Measurements from ENCODE around the gene CALR3. TPM values are rescaled to one million over a fixed set of nuclear protein-coding genes. Genes with fewer than 3 reads are reported as not detected.

CALR3 gene
- total RNA-seq, 4 donors from 2014 or later, result not detected

GRCh38 chr19:16521715-16522289, 25.8 kb upstream of the CALR3 start:
- no peak overlapping the region for H3K4me3 ChIP-seq
- in situ Hi-C loops (cut with MboI; ENCODE audit: low pct_ligation_motif_present in 1 of 4, low pct_unique_long_range_greater_than_20kb in 1 of 4, low sequenced_read_pairs in 3 of 4), result no loop called here
- DNase-seq, result no peak
- H3K4me1 ChIP-seq, result no peaks in the 10 kb centered on the region
- peaks cover 0 to 77% (median 39%) of the 10 kb centered on the region in 4 donors for H3K36me3 ChIP-seq
- intact Hi-C loops (cut with DNase I; ENCODE audit: low total_unique reads), result no loop called here
- H3K27me3 ChIP-seq, result no peaks in the 10 kb centered on the region
- WGBS, 2 donors (ENCODE audit: low coverage in 1 of 2), result 95% methylated on average over 9 of the region's 10 CpGs; no CpG with 5 or more reads in 1 of the 2 donors
- no peak overlapping the region for H3K27ac ChIP-seq
- TF ChIP-seq POLR2AphosphoS5 (IDR thresholded peaks at IDR 0.05) (no peak), CTCF (IDR thresholded peaks at IDR 0.05) (no peak), POLR2A (IDR thresholded peaks at IDR 0.05) (no peak), EP300 (IDR thresholded peaks at IDR 0.05; ENCODE audit: low read depth) (no peak)
- H3K9me3 ChIP-seq, result no peaks in the 10 kb centered on the region

GRCh38 chr19:16520986-16521624, 25.1 kb upstream of the CALR3 start:
- H3K27me3 ChIP-seq, result no peaks in the 10 kb centered on the region
- H3K9me3 ChIP-seq, result no peaks in the 10 kb centered on the region
- intact Hi-C loops (cut with DNase I; ENCODE audit: low total_unique reads), result no loop called here
- H3K4me1 ChIP-seq, result no peaks in the 10 kb centered on the region
- WGBS, 2 donors (ENCODE audit: low coverage in 1 of 2), result 94% methylated on average over 15 of the region's 18 CpGs; no CpG with 5 or more reads in 1 of the 2 donors
- H3K27ac ChIP-seq, result no peak overlapping the region
- in situ Hi-C loops (cut with MboI; ENCODE audit: low pct_ligation_motif_present in 1 of 4, low pct_unique_long_range_greater_than_20kb in 1 of 4, low sequenced_read_pairs in 3 of 4), result no loop called here
- peaks cover 0 to 70% (median 36%) of the 10 kb centered on the region in 4 donors for H3K36me3 ChIP-seq
- DNase-seq, result no peak
- no peak overlapping the region for H3K4me3 ChIP-seq
- TF ChIP-seq CTCF (IDR thresholded peaks at IDR 0.05) (no peak), EP300 (IDR thresholded peaks at IDR 0.05; ENCODE audit: low read depth) (no peak), POLR2A (IDR thresholded peaks at IDR 0.05) (no peak), POLR2AphosphoS5 (IDR thresholded peaks at IDR 0.05) (no peak)

- H3K36me3 ChIP-seq, result peaks cover 0 to 65% (median 31%) of the 10 kb centered on the region in 4 donors
These were observed 24.4 kb upstream of the CALR3 start for GRCh38 chr19:16520074-16520973.

More at GRCh38 chr19:16520074-16520973, 24.4 kb upstream of the CALR3 start:
- in situ Hi-C loops (cut with MboI; ENCODE audit: low pct_ligation_motif_present in 1 of 4, low pct_unique_long_range_greater_than_20kb in 1 of 4, low sequenced_read_pairs in 3 of 4), result no loop called here
- Histone ChIP-seq H3K4me1 (no peaks in the 10 kb centered on the region), H3K27me3 (no peaks in the 10 kb centered on the region), H3K27ac (no peak overlapping the region), H3K4me3 (no peak overlapping the region), H3K9me3 (no peaks in the 10 kb centered on the region)
- intact Hi-C loops (cut with DNase I; ENCODE audit: low total_unique reads), result no loop called here
- DNase-seq, result no peak
- TF ChIP-seq CTCF (IDR thresholded peaks at IDR 0.05), result no peak
- no peak for TF ChIP-seq POLR2A (IDR thresholded peaks at IDR 0.05)
- no peak for TF ChIP-seq EP300 (IDR thresholded peaks at IDR 0.05; ENCODE audit: low read depth)
- TF ChIP-seq POLR2AphosphoS5 (IDR thresholded peaks at IDR 0.05), result no peak
- 91% methylated on average over 45 of the region's 45 CpGs; no CpG with 5 or more reads in 1 of the 2 donors for WGBS, 2 donors (ENCODE audit: low coverage in 1 of 2)

All from transverse colon (tissue), 4 donors.